ENCODE data around the gene TAF11. TPM values are rescaled to one million over a fixed set of nuclear protein-coding genes. Genes with fewer than 3 reads are reported as not detected.

Gene TAF11
- total and polyA plus RNA-seq, 2 of the 8 experiments (the other 6 are each of a cell fraction or from before 2014, with no cell fraction given), result 38.2 to 48.6 TPM

DNA sequence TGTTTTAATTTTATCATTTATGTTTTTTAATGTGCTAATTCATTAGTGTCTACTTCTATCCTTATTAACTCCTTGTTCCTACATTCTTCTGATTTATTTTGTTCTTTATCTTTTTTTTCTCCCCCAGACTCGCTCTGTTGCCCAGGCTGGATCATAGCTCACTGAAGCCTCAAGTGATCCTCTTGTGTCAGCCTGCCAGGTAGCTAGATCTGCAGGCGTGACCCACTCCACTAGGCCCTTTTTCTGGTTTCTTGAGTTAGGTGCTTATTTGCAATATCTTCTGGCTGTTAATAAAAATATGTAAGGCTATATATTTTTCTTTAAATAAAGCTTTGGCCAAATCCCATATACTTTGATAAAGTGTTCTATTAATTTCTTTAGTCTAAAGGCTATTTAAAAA is 2.8 kb downstream of the TAF11 start:
- no peak overlapping the region for H3K4me2 ChIP-seq (ENCODE audit: insufficient read depth in 1 of 2, low read depth in 2 of 2, low read length in 2 of 2)
- H4K91ac ChIP-seq (replicated peaks; ENCODE audit: insufficient read length, low read length), result no peak overlapping the region
- no peak overlapping the region for H2BK20ac ChIP-seq (ENCODE audit: low read length)
- CTCF ChIA-PET (ENCODE audit: partially characterized antibody), result interaction anchor here (0.7 to 1.3 kb wide), 4 partner anchors 10 to 243 kb away, joined by 3 to 4 read pairs (median 3); no protein-coding TSS in a partner anchor
- no peak overlapping the region for H2BK15ac ChIP-seq (ENCODE audit: low read length)
- peaks cover 0 to 1% of the 10 kb centered on the region in 2 experiments for H4K20me1 ChIP-seq (replicated peaks in 1 of 2; ENCODE audit: control insufficient read depth in 1 of 2, insufficient read depth in 2 of 2, low read length in 2 of 2)
- H3K56ac ChIP-seq (replicated peaks; ENCODE audit: insufficient read length, low read depth, low read length), result no peak overlapping the region
- no peaks in the 10 kb centered on the region; the same call in 1 of the 2 replicates for H3K79me1 ChIP-seq (ENCODE audit: low read depth, low read length)
- H3K23ac ChIP-seq (ENCODE audit: insufficient read length), result no peak overlapping the region
- no peak overlapping the region for H2AK5ac ChIP-seq (ENCODE audit: low read depth, low read length)
- H2BK12ac ChIP-seq (ENCODE audit: low read depth, low read length), result no peak overlapping the region
- H4K5ac ChIP-seq (ENCODE audit: insufficient read length, low read depth, low read length), result no peak overlapping the region
- H2AFZ ChIP-seq (ENCODE audit: low read length), result no peak overlapping the region
- no peak overlapping the region for H3K4ac ChIP-seq (replicated peaks; ENCODE audit: insufficient read length, low read depth, low read length)
- H3K9me3 ChIP-seq (ENCODE audit: insufficient read depth in 2 of 2, low read depth in 1 of 2, low read length in 1 of 2), result no peaks in the 10 kb centered on the region
- peaks cover 16% of the 10 kb centered on the region for H3K23me2 ChIP-seq (ENCODE audit: low read depth, low read length)
- no peaks in the 10 kb centered on the region for H3K27me3 ChIP-seq (replicated peaks in 1 of 4; ENCODE audit: control insufficient read depth in 3 of 4, extremely low read depth in 1 of 4, insufficient read depth in 3 of 4, low read length in 3 of 4)
- WGBS, 2 experiments (ENCODE audit: extremely low coverage in 1 of 2, insufficient coverage in 1 of 2, insufficient read length in 1 of 2, insufficient replicate concordance in 2 of 2, low coverage in 1 of 2, low lambda C conversion rate in 2 of 2, missing lambda C conversion rate in 1 of 2), result 89% methylated on average over 2 of the region's 2 CpGs; no CpG with 5 or more reads in 1 of the 2 experiments
- POLR2A ChIA-PET (ENCODE audit: partially characterized antibody), result interaction anchor here (1.0 to 1.9 kb wide), 2 partner anchors 13 to 375 kb away, joined by 3 to 6 read pairs; partner anchors contain the start of gene ZNF76
- H3K18ac ChIP-seq (ENCODE audit: extremely low read depth, low read length), result no peak overlapping the region
- FAIRE-seq (no peak), DNase-seq (ENCODE audit: low read depth in 1 of 2, low spot score in 2 of 2) (no peak)
- no peak overlapping the region for H3K27ac ChIP-seq (ENCODE audit: low read depth, low read length)
- no peak overlapping the region for H2BK5ac ChIP-seq (ENCODE audit: low read depth, low read length)
- H3K14ac ChIP-seq (ENCODE audit: insufficient read length), result no peak overlapping the region
- no peak overlapping the region for H3K4me3 ChIP-seq (ENCODE audit: extremely low read depth in 1 of 4, insufficient read depth in 2 of 4, low read depth in 3 of 4, low read length in 4 of 4)
- H3K9ac ChIP-seq (replicated peaks in 1 of 4; ENCODE audit: extremely low read depth in 1 of 4, low read depth in 3 of 4, low read length in 3 of 4), result no peak overlapping the region
- no peak overlapping the region for H4K8ac ChIP-seq (ENCODE audit: extremely low read depth, insufficient read depth, low read length)
- H3K79me2 ChIP-seq (ENCODE audit: control insufficient read depth in 1 of 2, insufficient read depth in 2 of 2, low read length in 2 of 2), result peaks cover 3 to 40% of the 10 kb centered on the region in 2 experiments; a peak in 3 of 4 replicates
- H2BK120ac ChIP-seq (replicated peaks; ENCODE audit: low read depth, low read length), result no peak overlapping the region
- H3K4me1 ChIP-seq (replicated peaks in 1 of 4; ENCODE audit: control insufficient read depth in 3 of 4, insufficient read depth in 4 of 4, low read length in 3 of 4), result no peaks in the 10 kb centered on the region; a peak in 1 of 7 replicates
- peaks cover 2 to 22% (median 5%) of the 10 kb centered on the region in 4 experiments; a peak in 6 of 8 replicates for H3K36me3 ChIP-seq (ENCODE audit: control insufficient read depth in 2 of 4, insufficient read depth in 4 of 4, low read length in 3 of 4)
- TF ChIP-seq CTBP2 (IDR thresholded peaks at IDR 0.05; ENCODE audit: borderline replicate concordance, insufficient read depth, insufficient read length, low read length) (no peak), RNF2 (IDR thresholded peaks at IDR 0.05; ENCODE audit: borderline replicate concordance, low read depth, low read length, missing control alignments, poor library complexity, severe bottlenecking) (no peak), EGR1 (IDR thresholded peaks at IDR 0.05; ENCODE audit: borderline replicate concordance, low read depth, low read length) (no peak), RAD21 (IDR thresholded peaks at IDR 0.05 in 1 of 2, conservative IDR thresholded peaks at IDR 0.05 in 1 of 2; ENCODE audit: low read depth in 2 of 2, low read length in 2 of 2) (no peak), CBX8 (IDR thresholded peaks at IDR 0.05; ENCODE audit: borderline replicate concordance, low read depth, low read length) (no peak), NANOG (IDR thresholded peaks at IDR 0.05; ENCODE audit: insufficient read depth, low read depth, low read length, poor library complexity, severe bottlenecking) (no peak), MAFK (IDR thresholded peaks at IDR 0.05; ENCODE audit: low read depth, low read length) (no peak), JUN (IDR thresholded peaks at IDR 0.05; ENCODE audit: low read depth, low read length) (no peak), CEBPB (IDR thresholded peaks at IDR 0.05; ENCODE audit: low read depth, low read length) (no peak)
- TF ChIP-seq, protein P1, sequence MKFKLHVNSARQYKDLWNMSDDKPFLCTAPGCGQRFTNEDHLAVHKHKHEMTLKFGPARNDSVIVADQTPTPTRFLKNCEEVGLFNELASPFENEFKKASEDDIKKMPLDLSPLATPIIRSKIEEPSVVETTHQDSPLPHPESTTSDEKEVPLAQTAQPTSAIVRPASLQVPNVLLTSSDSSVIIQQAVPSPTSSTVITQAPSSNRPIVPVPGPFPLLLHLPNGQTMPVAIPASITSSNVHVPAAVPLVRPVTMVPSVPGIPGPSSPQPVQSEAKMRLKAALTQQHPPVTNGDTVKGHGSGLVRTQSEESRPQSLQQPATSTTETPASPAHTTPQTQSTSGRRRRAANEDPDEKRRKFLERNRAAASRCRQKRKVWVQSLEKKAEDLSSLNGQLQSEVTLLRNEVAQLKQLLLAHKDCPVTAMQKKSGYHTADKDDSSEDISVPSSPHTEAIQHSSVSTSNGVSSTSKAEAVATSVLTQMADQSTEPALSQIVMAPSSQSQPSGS (IDR thresholded peaks at IDR 0.05; ENCODE audit: low read length), result no peak
